Left lung (tissue), 10 donors: ENCODE results near the gene CCDC33. TPM values are rescaled to one million over a fixed set of nuclear protein-coding genes. Genes with fewer than 3 reads are reported as not detected.

Experiments
- ATAC-seq: fragments of 200-7000 bp; cut with Tn5 transposase; one replicate; pipeline ENCODE4 v1.9.1; 2020; ENCODE audit warnings: moderate library complexity
- DNase-seq, 4 donors: peaks; one replicate each; pipeline ENCODE4 v3.0.0-alpha.2; 2013 to 2020
- H3K27ac ChIP-seq, 2 donors: fragments of 200-600 bp; sonication (generic) in 1 of 2; one replicate each; pipeline versions ENCODE4 v1.5.0 to v1.8.0; 2020 to 2021
- H3K27me3 ChIP-seq, 2 donors: fragments of 200-600 bp; sonication (generic) in 1 of 2; one replicate each; pipeline versions ENCODE4 v1.5.0 to v1.8.0; 2020 to 2021
- H3K36me3 ChIP-seq, 2 donors: fragments of 200-600 bp; sonication (generic) in 1 of 2; one replicate each; pipeline versions ENCODE4 v1.5.0 to v1.8.0; 2020 to 2021
- H3K4me1 ChIP-seq, 2 donors: fragments of 200-600 bp; one replicate each; pipeline ENCODE4 v1.8.0; 2021
- H3K4me3 ChIP-seq, 2 donors: fragments of 200-600 bp; sonication (generic) in 1 of 2; one replicate each; pipeline versions ENCODE4 v1.5.0 to v1.8.0; 2020 to 2021; ENCODE audit warnings: mild to moderate bottlenecking in 1 of 2
- H3K9me3 ChIP-seq, 2 donors: fragments of 200-600 bp; sonication (generic) in 1 of 2; one replicate each; pipeline versions ENCODE4 v1.5.0 to v1.8.0; 2020 to 2021
- CTCF ChIP-seq, 2 donors: fragments of 200-600 bp; sonication (generic) in 1 of 2; IDR thresholded peaks; one replicate each; pipeline versions ENCODE4 v1.5.0 to v1.8.0; 2021; ENCODE audit warnings: antibody characterized with exemption in 2 of 2
- intact Hi-C, 2 donors: fragments of 100-400 bp; cut with DNase I; formaldehyde crosslinking; loops; one replicate each; pipeline versions ENCODE4 v1.11.2 to v1.14.2; 2022
- polyA plus RNA-seq, 6 donors: library from polyadenylated mRNA; unstranded; fragments of 120-200 nt; gene quantifications; one replicate each; pipeline ENCODE4 v1.2.1, GENCODE V29; 2013; ENCODE audit not compliant: insufficient read length in 6 of 6
- total RNA-seq, 2 donors: library from RNA; stranded (reverse); fragmentation: NEBNext Ultra II Directional; extraction: Animal tissue kit (Norgen Biotek cat#: 25700); gene quantifications; one replicate each; pipeline ENCODE4 v1.2.1, GENCODE V29; 2021
- donor health status: DM: no; HTN: yes; CAD: no.
- donor health status: DM: no; HTN: no; CAD: no.

The CCDC33 gene
- total and polyA plus RNA-seq, 8 donors = 1.00 to 3.2 (median 1.9) TPM; not detected in 1

GRCh38 chr15:74244822-74245341 is 8.8 kb downstream of the CCDC33 start:
- no peak for ATAC-seq
- no peak overlapping the region for H3K4me3 ChIP-seq
- intact Hi-C loops = no loop called here
- DNase-seq = no peak
- H3K4me1 ChIP-seq = peaks cover 4 to 27% of the 10 kb centered on the region in 2 donors
- TF ChIP-seq CTCF (IDR thresholded peaks at IDR 0.05) = no peak
- no peak overlapping the region for H3K27ac ChIP-seq
- no peaks in the 10 kb centered on the region for H3K9me3 ChIP-seq
- H3K27me3 ChIP-seq = peaks cover 7 to 24% of the 10 kb centered on the region in 2 donors
- H3K36me3 ChIP-seq = no peaks in the 10 kb centered on the region

- Histone ChIP-seq H3K4me1 (peaks cover 4 to 22% of the 10 kb centered on the region in 2 donors), H3K27me3 (peaks cover 7 to 24% of the 10 kb centered on the region in 2 donors), H3K4me3 (no peak overlapping the region), H3K9me3 (no peaks in the 10 kb centered on the region), H3K27ac (no peak overlapping the region), H3K36me3 (no peaks in the 10 kb centered on the region)
- no peak for TF ChIP-seq CTCF (IDR thresholded peaks at IDR 0.05)
- DNase-seq = no peak
- ATAC-seq = peak; percentile 16
- intact Hi-C loops = no loop called here
Measured at GRCh38 chr15:74245342-74245931, 9.3 kb downstream of the CCDC33 start.

GRCh38 chr15:74250266-74250665 is 14.1 kb downstream of the CCDC33 start:
- Histone ChIP-seq H3K4me3 (no peak overlapping the region), H3K4me1 (no peaks in the 10 kb centered on the region), H3K27me3 (peaks cover 6 to 18% of the 10 kb centered on the region in 2 donors), H3K27ac (no peak overlapping the region), H3K9me3 (no peaks in the 10 kb centered on the region), H3K36me3 (no peaks in the 10 kb centered on the region)
- intact Hi-C loops = no loop called here
- DNase-seq (peak in 1 of 4 donors; percentile 5), ATAC-seq (no peak)
- no peak for TF ChIP-seq CTCF (IDR thresholded peaks at IDR 0.05)

- H3K27ac ChIP-seq = no peak overlapping the region
- H3K36me3 ChIP-seq = no peaks in the 10 kb centered on the region
Measured at GRCh38 chr15:74251131-74251811, 15.1 kb downstream of the CCDC33 start.

More at GRCh38 chr15:74251131-74251811, 15.1 kb downstream of the CCDC33 start:
- Histone ChIP-seq H3K27me3 (peaks cover 0 to 18% of the 10 kb centered on the region in 2 donors), H3K9me3 (no peaks in the 10 kb centered on the region), H3K4me3 (no peak overlapping the region), H3K4me1 (no peaks in the 10 kb centered on the region)
- peak in 1 of 4 donors; percentile 55 for DNase-seq
- intact Hi-C loops = no loop called here
- ATAC-seq = no peak
- TF ChIP-seq CTCF (IDR thresholded peaks at IDR 0.05) = no peak
